Measurements from ENCODE around the gene SYT2. TPM values are rescaled to one million over a fixed set of nuclear protein-coding genes. Genes with fewer than 3 reads are reported as not detected.

Gene SYT2
- total RNA-seq, 1 donor from 2014 or later, result not detected

- H3K4me3 ChIP-seq, result no peak overlapping the region
- no peaks in the 10 kb centered on the region for H3K27me3 ChIP-seq
- no peak overlapping the region for H3K27ac ChIP-seq
- H3K9me3 ChIP-seq, result no peaks in the 10 kb centered on the region
- intact Hi-C loops (cut with DNase I), result no loop called here
- no peaks in the 10 kb centered on the region for H3K36me3 ChIP-seq
- no peak for DNase-seq (ENCODE audit: low spot score in 2 of 2)
- TF ChIP-seq CTCF (IDR thresholded peaks at IDR 0.05), result no peak
- H3K4me1 ChIP-seq, result no peaks in the 10 kb centered on the region
Measured at GRCh38 chr1:202694314-202694713, 15.9 kb downstream of the SYT2 start.

GRCh38 chr1:202692959-202693555 lies 17.2 kb downstream of the SYT2 start:
- H3K36me3 ChIP-seq, result no peaks in the 10 kb centered on the region
- DNase-seq (ENCODE audit: low spot score in 2 of 2), result peak in 1 of 2 donors; percentile 69
- intact Hi-C loops (cut with DNase I), result no loop called here
- H3K9me3 ChIP-seq, result no peaks in the 10 kb centered on the region
- H3K4me3 ChIP-seq, result no peak overlapping the region
- TF ChIP-seq CTCF (IDR thresholded peaks at IDR 0.05), result peak in 1 of 3 experiments; percentile 39
- no peak overlapping the region for H3K27ac ChIP-seq
- no peaks in the 10 kb centered on the region for H3K27me3 ChIP-seq
- H3K4me1 ChIP-seq, result no peaks in the 10 kb centered on the region

- Histone ChIP-seq H3K36me3 (no peaks in the 10 kb centered on the region), H3K4me3 (no peak overlapping the region), H3K27me3 (no peaks in the 10 kb centered on the region), H3K9me3 (no peaks in the 10 kb centered on the region), H3K27ac (no peak overlapping the region), H3K4me1 (no peaks in the 10 kb centered on the region)
- DNase-seq (ENCODE audit: low spot score in 2 of 2), result no peak
- intact Hi-C loops (cut with DNase I), result no loop called here
- no peak for TF ChIP-seq CTCF (IDR thresholded peaks at IDR 0.05)
Measured at GRCh38 chr1:202691816-202692215, 18.4 kb downstream of the SYT2 start.

- H3K9me3 ChIP-seq, result no peaks in the 10 kb centered on the region
- H3K36me3 ChIP-seq, result no peaks in the 10 kb centered on the region
- H3K4me3 ChIP-seq, result no peak overlapping the region
- DNase-seq (ENCODE audit: low spot score in 2 of 2), result no peak
- no peak overlapping the region for H3K27ac ChIP-seq
- no peaks in the 10 kb centered on the region for H3K27me3 ChIP-seq
- no peaks in the 10 kb centered on the region for H3K4me1 ChIP-seq
- TF ChIP-seq CTCF (IDR thresholded peaks at IDR 0.05), result no peak
- intact Hi-C loops (cut with DNase I), result no loop called here
Measured at GRCh38 chr1:202689493-202690342, 20.5 kb downstream of the SYT2 start.

GRCh38 chr1:202689082-202689481 lies 21.2 kb downstream of the SYT2 start:
- intact Hi-C loops (cut with DNase I), result no loop called here
- no peaks in the 10 kb centered on the region for H3K27me3 ChIP-seq
- TF ChIP-seq CTCF (IDR thresholded peaks at IDR 0.05), result no peak

More at GRCh38 chr1:202689082-202689481, 21.2 kb downstream of the SYT2 start:
- H3K36me3 ChIP-seq, result no peaks in the 10 kb centered on the region
- DNase-seq (ENCODE audit: low spot score in 2 of 2), result no peak
- no peak overlapping the region for H3K27ac ChIP-seq
- no peaks in the 10 kb centered on the region for H3K9me3 ChIP-seq
- H3K4me3 ChIP-seq, result no peak overlapping the region
- H3K4me1 ChIP-seq, result no peaks in the 10 kb centered on the region

Data from ascending aorta (tissue), 2 donors.